Measurements from ENCODE around the gene ANKLE2.
A peak's percentile ranks its signal among the peaks of the same experiment; 100 is the strongest.
"Not testable (repeated sequence)": the region's sequence is repeated elsewhere in the genome, so short reads cannot be mapped to it uniquely, and the experiment has no call there.

The ANKLE2 gene

DNA sequence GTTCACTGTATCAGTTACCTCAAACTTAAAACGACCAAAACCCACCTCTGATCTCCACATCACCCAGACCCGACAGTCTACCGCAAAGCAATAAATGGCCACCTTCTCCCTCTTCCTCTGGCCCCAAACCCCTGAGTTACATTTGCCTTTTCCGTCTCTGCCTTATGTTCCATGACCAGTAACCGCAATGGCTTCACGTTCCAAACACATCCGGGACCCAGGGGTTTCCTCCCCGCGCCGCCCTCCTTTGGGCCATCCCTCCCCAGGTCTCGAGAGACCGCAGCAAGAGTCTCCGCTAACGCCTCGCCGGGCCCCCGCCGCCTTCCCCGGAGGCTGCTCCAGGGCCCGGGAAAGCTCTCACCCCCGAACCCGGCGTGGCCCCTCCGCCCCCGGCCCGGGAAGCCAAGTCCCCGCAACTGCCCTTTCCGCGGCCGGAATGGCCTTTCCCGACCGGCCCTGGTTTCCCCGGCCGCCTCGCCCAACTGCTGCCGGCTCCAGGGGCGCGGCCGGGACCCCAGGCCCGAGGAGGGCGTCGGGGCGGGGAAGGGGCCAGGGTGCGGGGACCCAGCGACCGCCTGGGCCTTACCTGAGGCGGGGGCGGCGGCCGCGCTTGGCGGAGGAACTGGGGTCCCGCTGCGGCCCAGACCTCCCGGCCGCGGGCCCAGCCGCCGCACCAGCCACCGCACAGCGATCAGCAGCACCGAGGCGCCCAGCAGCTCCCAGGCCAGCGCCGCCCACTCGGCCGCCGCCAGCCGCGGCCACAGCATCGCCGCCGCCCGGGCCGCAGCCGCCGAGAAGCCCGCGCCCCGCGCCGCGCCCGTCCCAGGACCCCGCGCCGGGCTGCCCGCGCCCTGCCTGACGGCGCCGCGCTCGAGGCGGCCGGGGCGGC is at the start of gene ANKLE2:
TSS of gene ANKLE2 (minus strand) at position 801 of the 889 bp plus-strand sequence. CDS start at position 767, 34 bp downstream.
- DNase-seq (ENCODE audit: low read depth), result no peak
- H3K4me3 ChIP-seq (ENCODE audit: low read depth, low read length), result peak within 1 kb of the TSS; percentile 96
- TF ChIP-seq, protein P1, sequence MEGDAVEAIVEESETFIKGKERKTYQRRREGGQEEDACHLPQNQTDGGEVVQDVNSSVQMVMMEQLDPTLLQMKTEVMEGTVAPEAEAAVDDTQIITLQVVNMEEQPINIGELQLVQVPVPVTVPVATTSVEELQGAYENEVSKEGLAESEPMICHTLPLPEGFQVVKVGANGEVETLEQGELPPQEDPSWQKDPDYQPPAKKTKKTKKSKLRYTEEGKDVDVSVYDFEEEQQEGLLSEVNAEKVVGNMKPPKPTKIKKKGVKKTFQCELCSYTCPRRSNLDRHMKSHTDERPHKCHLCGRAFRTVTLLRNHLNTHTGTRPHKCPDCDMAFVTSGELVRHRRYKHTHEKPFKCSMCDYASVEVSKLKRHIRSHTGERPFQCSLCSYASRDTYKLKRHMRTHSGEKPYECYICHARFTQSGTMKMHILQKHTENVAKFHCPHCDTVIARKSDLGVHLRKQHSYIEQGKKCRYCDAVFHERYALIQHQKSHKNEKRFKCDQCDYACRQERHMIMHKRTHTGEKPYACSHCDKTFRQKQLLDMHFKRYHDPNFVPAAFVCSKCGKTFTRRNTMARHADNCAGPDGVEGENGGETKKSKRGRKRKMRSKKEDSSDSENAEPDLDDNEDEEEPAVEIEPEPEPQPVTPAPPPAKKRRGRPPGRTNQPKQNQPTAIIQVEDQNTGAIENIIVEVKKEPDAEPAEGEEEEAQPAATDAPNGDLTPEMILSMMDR (IDR thresholded peaks at IDR 0.05; ENCODE audit: control insufficient read depth, extremely low read depth, insufficient read depth), result no peak

DNA sequence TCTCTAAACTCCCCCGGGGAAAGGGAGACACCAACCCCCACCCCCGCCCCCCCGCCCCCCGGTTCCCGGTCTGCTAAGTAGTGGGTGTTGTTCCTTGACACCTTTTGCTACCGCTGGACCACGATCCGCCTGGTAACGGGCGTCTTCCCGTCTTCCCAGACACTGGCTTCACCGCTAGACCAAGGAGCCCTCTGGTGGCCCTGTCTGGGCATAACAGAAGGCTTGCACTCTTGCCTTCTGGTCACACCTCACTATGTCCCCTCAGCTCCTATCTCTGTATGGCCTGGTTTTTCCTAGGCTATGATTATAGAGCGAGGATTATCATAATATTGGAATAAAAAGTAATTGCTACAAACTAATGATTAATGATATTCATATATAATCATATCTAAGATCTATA is 47.8 kb upstream of the ANKLE2 start:
- TF ChIP-seq, protein P1 (IDR thresholded peaks at IDR 0.05; ENCODE audit: control insufficient read depth, extremely low read depth, insufficient read depth), result peak; percentile 44
- H3K4me3 ChIP-seq (ENCODE audit: low read depth, low read length), result not testable (repeated sequence)

DNA sequence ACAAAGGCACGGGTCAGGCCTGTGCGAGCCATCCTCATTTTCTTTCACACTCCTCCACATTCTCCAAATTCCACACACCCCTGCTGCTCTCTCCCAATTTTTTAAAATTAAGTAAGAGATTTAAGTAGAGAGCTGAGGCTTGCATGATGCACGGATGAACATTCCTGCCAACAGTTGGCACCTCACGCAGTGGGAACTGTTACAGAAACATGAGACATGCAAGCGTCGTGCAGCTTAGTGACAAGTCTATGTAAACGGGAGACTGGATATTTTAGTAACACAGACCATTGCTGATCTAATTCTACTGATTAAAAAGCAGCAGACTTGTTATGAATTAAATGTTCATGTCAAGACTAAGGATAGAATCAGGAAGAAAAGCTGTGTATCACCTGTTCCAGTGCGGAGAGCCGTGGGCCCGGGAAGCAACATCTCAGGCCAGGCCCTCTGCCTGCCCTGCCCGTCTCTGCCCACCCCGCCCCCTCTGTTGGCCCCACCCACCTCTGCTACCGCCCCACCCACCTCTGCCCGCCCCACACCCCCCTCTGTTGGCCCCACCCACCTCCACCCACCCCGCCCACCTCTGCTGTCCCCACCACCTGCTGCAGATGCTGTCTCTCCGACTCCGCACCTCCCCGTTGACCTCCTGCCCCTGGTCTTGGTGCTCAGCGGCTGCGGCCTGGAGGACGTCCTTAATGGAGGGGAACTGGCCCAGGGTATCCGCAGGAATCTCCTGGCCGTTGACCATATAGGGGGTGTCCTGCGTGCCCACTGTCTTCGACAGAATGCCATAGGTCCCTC is 45.9 kb upstream of the ANKLE2 start:
- DNase-seq (ENCODE audit: low read depth), result no peak
- TF ChIP-seq, protein P1 (IDR thresholded peaks at IDR 0.05; ENCODE audit: control insufficient read depth, extremely low read depth, insufficient read depth), result no peak

More for the DNA sequence above, 47.8 kb upstream of the ANKLE2 start:
- not testable (repeated sequence) for DNase-seq (ENCODE audit: low read depth)

DNA sequence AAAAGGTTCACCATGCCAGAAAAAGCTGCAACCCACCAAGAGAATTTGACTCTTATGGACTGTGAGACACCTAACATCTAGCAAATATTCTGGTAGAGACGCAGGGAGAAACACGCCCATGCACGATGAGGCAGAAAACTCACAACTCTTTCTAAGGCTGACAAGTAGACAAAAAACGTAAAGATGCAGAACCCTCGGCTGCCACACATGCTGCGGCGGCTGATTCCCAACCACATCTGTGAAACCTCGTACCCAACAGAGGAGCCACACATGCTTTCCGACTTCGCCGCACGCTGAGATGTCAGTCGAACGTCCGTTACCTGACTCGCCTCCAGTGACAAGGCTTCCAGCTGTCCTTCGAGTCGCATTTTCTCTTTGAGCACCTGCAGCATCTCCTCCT is 45.2 kb upstream of the ANKLE2 start:
- TF ChIP-seq, protein P1 (IDR thresholded peaks at IDR 0.05; ENCODE audit: control insufficient read depth, extremely low read depth, insufficient read depth), result no peak
- DNase-seq (ENCODE audit: low read depth), result no peak
- H3K4me3 ChIP-seq (ENCODE audit: low read depth, low read length), result no peak overlapping the region

More for the DNA sequence above, 45.9 kb upstream of the ANKLE2 start:
- no peak overlapping the region for H3K4me3 ChIP-seq (ENCODE audit: low read depth, low read length)

DNA sequence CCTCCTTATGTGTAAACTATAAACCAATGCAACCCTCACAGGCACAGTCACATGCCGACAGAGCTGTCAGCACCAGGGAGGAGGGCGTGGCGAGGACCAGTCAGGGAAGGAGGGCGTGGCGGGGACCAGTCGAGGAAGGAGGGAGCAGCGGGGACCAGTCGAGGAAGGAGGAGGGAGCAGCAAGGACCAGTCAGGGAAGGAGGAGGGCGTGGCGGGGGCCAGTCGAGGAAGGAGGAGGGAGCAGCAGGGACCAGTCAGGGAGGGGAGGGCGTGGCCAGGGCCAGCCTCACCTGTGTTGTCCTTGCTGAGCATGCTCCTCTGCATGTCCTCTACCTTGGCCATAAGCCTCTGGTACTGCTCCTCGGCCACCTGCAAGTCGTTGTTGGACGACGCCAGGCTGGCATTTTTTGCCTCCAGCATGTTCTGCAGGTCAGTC is 42.8 kb upstream of the ANKLE2 start:
- DNase-seq (ENCODE audit: low read depth), result no peak
- TF ChIP-seq, protein P1 (IDR thresholded peaks at IDR 0.05; ENCODE audit: control insufficient read depth, extremely low read depth, insufficient read depth), result no peak
- H3K4me3 ChIP-seq (ENCODE audit: low read depth, low read length), result no peak overlapping the region

DNA sequence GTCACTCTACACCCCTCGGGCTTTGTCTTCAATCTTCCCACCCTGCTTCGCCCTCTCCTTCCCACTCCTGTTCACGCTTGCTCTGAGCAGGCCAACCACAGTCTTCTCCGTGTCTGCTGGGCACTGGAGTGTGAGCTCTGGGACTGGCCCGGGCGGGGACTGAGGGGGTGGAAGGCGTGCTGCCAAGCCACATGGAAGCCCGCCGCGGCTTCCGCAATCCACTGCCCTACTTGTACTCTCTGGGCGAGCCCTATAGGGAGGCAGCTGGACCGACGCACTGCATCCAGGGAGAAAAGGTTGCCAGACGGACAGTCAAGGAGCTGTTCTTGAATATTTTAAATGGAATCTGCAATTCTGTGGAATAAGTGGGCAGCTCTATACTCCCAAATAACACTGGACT is 42.3 kb upstream of the ANKLE2 start:
- no peak for DNase-seq (ENCODE audit: low read depth)
- TF ChIP-seq, protein P1 (IDR thresholded peaks at IDR 0.05; ENCODE audit: control insufficient read depth, extremely low read depth, insufficient read depth), result no peak
- no peak overlapping the region for H3K4me3 ChIP-seq (ENCODE audit: low read depth, low read length)
